AG04450 (cell line): Measurements from ENCODE around the gene SLC8B1. TPM values are rescaled to one million over a fixed set of nuclear protein-coding genes. Genes with fewer than 3 reads are reported as not detected.

Experiments used
- CTCF ChIA-PET: fragments of 300-600, 350-600 bp; formaldehyde crosslinking; extraction: SDS; loops from one replicate; lab custom pipeline; 2022; ENCODE audit warnings: antibody characterized with exemption, inconsistent platforms; lab: Charles Lee
- POLR2A ChIA-PET: fragments of 350-600 bp; formaldehyde crosslinking; extraction: SDS; loops from one replicate; lab custom pipeline; 2021; ENCODE audit warnings: antibody characterized with exemption, inconsistent platforms; lab: Yijun Ruan, JAX
- DNase-seq: peaks from one replicate; pipeline ENCODE4 v3.0.0-alpha.2; 2011; ENCODE audit warnings: low read depth, low spot score
- H3K27ac ChIP-seq: one replicate; pipeline ENCODE4 v1.5.1; 2012; ENCODE audit warnings: low read depth, low read length, control low read depth
- H3K27me3 ChIP-seq: one replicate; pipeline ENCODE4 v1.6.0; 2012; ENCODE audit warnings: low read length; ENCODE audit not compliant: control insufficient read depth, insufficient read depth
- H3K4me3 ChIP-seq: 2 replicates; pipeline ENCODE4 v1.5.1; 2011; ENCODE audit warnings: mild to moderate bottlenecking, low read depth, low read length, control low read depth
- H3K9me3 ChIP-seq: 2 replicates; pipeline ENCODE4 v1.5.1; 2012; ENCODE audit warnings: low read length; ENCODE audit not compliant: control insufficient read depth, insufficient read depth
- CTCF ChIP-seq: IDR thresholded peaks from 2 replicates; pipeline ENCODE4 v1.5.1; 2011; ENCODE audit warnings: low read depth, low read length, control low read depth, inconsistent platforms
- polyA plus RNA-seq: library from polyadenylated mRNA; depleted of rRNA; stranded (reverse); fragments of >200 nt; gene quantifications from 2 replicates; pipeline ENCODE4 v1.2.3, GENCODE V29; 2011

The SLC8B1 gene
- polyA plus RNA-seq, 1 experiment = 12.1 TPM

DNA sequence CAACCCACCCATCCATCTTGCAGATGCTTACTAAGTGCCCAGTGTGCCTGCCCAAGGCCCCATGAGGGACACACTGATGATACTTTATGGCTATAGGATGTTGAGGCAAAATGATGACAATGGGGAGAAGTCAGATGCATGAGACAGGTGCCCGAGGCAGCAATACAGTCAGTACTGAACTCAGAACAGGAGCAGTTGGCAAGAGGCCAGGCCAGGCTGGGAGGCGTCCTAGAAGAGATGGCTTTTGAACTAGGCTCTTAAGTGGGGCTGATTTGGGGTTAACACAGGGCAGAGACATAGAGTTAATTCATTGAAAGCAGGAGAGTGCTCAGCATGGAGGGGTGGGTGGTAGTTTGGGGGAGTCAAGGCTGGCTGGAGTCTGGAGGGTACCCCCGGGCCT, 39.1 kb upstream of the SLC8B1 start:
- Histone ChIP-seq H3K27me3 (no peaks in the 10 kb centered on the region), H3K9me3 (no peaks in the 10 kb centered on the region), H3K4me3 (no peak overlapping the region), H3K27ac (no peak overlapping the region)
- ChIA-PET CTCF (no interaction called here), POLR2A (no interaction called here)
- no peak for TF ChIP-seq CTCF
- DNase-seq = no peak

GRCh38 chr12:113373440-113373839, 38.5 kb upstream of the SLC8B1 start:
- ChIA-PET POLR2A (no interaction called here), CTCF (no interaction called here)
- no peak for DNase-seq
- H3K4me3 ChIP-seq = no peak overlapping the region
- no peak for TF ChIP-seq CTCF
- H3K27ac ChIP-seq = no peak overlapping the region
- H3K27me3 ChIP-seq = no peaks in the 10 kb centered on the region
- H3K9me3 ChIP-seq = no peaks in the 10 kb centered on the region

DNA sequence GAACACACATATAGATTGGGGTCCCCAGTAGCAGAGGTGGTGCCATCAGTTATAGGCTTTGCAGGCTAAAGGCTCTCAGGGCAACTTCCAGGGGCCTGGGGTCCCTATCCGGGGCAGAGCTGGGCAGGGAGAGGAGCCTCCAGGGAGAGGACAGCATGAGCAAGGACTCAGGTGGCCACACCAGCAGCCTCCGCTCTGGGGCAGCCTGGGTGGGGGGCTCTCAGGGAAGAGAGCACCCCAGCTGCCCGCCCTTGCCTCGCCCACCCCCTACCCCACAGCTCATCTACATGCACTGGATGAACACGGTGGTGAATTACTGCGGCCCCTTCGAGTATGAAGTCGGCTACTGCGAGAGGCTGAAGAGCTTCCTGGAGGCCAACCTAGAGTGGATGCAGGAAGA, 37.5 kb upstream of the SLC8B1 start:
- ChIA-PET POLR2A (no interaction called here), CTCF (interaction anchor here (1.3 kb wide), 1 partner anchor 90 kb away, joined by 3 read pairs; no protein-coding TSS in a partner anchor)

GRCh38 chr12:113371808-113372207, 36.9 kb upstream of the SLC8B1 start:
- ChIA-PET CTCF (interaction anchor here (1.3 kb wide), 1 partner anchor 90 kb away, joined by 3 read pairs; no protein-coding TSS in a partner anchor), POLR2A (no interaction called here)

More for the DNA sequence above, 37.5 kb upstream of the SLC8B1 start:
- Histone ChIP-seq H3K9me3 (no peaks in the 10 kb centered on the region), H3K4me3 (no peak overlapping the region), H3K27ac (no peak overlapping the region), H3K27me3 (no peaks in the 10 kb centered on the region)
- TF ChIP-seq CTCF = no peak
- DNase-seq = no peak

More at GRCh38 chr12:113371808-113372207, 36.9 kb upstream of the SLC8B1 start:
- H3K4me3 ChIP-seq = no peak overlapping the region
- H3K27me3 ChIP-seq = no peaks in the 10 kb centered on the region
- H3K9me3 ChIP-seq = no peaks in the 10 kb centered on the region
- H3K27ac ChIP-seq = no peak overlapping the region
- TF ChIP-seq CTCF = no peak
- no peak for DNase-seq
